Activated gamma-delta T cell (primary cell): ENCODE measurements around the gene SETD5.
"Not testable (repeated sequence)": the region's sequence is repeated elsewhere in the genome, so short reads cannot be mapped to it uniquely, and the experiment has no call there.

Experiments used
- DNase-seq: peaks from one replicate; lab custom pipeline; 2025; lab: John Stamatoyannopoulos, UW

SETD5 gene

DNA sequence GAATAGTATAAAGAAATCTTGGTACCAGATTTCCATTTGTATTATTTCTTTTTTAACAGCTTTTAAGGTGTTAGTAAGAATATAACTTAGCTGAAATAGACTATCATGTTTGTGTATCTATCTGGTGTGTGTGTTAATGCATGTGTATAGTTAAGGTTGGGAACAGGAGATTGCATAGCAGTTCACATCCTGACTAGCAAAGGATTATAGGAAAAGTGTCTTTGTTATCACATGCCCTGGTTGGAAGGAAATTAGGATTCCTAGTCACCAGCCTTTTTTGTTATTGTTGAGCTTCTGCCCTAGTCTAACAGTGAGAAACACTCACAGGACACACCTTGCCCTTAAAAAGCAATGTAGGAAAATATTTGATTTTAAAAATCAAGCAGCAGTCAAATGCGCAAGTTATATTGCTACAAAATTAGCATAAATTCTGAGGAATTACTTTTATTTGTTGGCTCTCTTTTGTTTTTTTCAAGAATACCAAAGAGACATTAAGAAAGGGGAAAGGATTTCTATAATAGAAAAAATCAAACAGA lies 58.2 kb downstream of the SETD5 start:
- no peak for DNase-seq

- DNase-seq, result no peak
Measured at GRCh38 chr3:9467451-9467850, 70.0 kb downstream of the SETD5 start.

GRCh38 chr3:9468460-9468859 lies 71.0 kb downstream of the SETD5 start:
- no peak for DNase-seq

DNA sequence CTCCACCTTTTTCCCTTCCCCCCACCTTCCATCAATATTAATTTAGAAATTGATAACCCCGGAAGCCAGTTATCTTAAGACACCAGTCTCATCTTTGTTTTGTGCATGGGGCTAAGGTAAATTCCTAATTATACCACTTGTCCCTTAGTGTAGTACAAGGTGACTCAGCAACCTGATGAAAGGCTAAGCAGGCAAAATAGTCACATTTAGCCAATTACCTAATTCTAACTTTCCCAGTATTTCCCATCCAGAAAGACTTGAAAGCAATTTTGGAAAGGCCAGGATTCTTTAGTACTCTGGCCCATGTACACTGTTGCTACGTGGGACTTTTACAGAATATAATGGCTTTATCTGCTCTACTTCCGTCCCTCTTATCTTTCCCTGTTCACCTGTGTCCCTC lies 72.6 kb downstream of the SETD5 start:
- no peak for DNase-seq

DNA sequence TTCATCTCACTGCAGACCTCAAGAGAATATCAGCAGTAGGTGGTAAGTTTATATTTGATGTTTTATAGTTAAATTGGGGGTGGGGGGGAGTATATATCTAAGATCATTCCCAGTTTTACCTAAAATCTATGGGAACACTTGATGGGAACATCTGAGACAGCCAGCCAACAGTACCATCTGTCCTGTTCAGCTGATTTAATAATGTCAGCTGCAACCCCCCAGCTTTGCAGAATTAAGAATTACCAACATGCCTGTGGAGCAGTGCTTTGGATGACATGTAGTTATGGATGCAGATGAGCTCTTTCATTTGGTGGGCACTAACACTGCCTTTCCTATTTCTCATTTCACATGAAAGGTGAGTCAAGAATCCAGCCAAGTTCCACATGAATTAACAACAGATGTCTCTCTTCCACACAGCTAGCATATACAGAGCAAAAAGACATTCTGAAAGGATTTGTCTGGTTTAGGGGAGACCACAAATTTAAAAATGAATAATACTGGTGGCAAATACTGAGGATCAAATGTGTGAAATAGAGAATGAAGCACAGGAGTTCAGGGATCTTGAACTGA lies 76.2 kb downstream of the SETD5 start:
- DNase-seq, result no peak

DNA sequence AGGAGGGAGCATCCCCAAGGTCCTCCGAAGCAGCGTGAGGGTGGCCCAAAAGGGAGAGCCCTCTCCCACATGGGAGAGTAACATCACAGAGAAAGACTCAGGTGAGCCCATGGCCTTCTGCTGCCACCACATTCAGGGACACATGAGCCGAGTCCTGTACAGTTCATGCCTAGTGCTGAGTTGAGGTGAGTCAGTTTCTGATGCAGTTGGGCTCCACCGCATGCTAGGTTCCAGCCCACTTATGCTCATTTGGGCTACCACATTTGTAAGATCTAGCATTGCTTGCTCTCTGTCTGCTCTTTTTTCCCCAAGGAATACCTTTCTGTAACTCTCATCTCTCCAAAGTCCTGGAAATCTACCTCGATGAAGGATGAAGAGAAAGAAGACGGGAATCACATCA lies 77.1 kb downstream of the SETD5 start:
- no peak for DNase-seq

DNA sequence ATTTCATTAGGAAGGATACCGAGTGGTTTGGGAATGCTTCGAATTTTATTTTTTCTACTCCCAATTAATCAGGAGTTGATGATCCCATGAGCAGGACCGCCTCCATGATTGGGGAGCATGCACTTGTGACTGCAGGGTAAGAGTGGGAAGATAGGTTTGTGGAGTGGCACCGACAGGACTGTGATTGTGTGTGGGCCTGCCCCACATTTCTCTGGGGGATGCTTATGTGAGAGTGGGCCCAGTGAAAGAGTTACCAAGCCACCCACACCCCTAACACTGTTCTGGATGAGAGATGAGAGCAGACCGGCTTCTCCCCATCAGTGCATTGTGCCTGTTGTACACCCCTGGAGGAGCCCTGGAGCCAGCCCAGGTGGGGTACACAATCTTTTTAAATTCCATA lies 79.5 kb downstream of the SETD5 start:
- DNase-seq, result no peak

GRCh38 chr3:9480265-9480664 lies 82.8 kb downstream of the SETD5 start:
- no peak for DNase-seq

DNA sequence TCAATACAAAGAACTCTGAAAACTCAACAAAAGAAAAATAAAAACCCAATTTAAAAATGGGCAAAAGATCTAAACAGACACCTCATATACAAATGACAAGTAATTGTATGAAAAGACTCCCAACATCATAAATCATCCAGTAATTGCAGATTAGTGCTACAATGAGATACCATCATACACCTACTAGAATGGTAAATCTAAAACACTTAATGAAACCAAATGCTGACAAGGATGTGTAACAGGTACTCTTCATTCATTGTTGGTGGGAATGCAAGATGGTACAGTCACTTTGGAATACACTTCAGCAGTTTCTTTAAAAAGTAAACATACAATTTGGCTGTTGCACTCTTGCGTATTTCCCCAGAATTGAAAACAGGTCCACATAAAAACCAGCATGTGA lies 87.8 kb downstream of the SETD5 start:
- DNase-seq, result no peak

DNA sequence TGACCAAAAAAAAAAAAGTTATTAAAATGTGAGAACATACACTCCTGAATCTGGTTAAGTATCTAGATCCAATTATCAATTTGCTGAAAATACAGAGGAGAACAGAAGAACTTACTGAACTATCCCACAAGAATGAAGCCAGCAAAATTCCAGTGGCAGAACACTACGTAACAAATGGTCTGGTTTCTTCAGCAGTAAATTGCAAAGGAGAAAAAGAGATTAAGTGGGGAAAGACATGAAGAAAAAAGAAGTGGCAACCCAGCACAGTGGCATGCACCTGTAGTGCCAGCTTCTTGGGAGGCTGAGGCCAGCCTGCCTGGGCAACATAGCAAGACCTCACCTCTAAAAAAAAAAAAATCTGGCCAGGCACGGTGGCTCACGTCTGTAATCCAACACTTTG lies 94.1 kb downstream of the SETD5 start:
- no peak for DNase-seq

GRCh38 chr3:9494036-9494435 lies 96.6 kb downstream of the SETD5 start:
- not testable (repeated sequence) for DNase-seq

- DNase-seq, result no peak
Measured at GRCh38 chr3:9496893-9497292, 99.5 kb downstream of the SETD5 start.

- DNase-seq, result no peak
Measured at GRCh38 chr3:9497821-9498565, 100.6 kb downstream of the SETD5 start.

DNA sequence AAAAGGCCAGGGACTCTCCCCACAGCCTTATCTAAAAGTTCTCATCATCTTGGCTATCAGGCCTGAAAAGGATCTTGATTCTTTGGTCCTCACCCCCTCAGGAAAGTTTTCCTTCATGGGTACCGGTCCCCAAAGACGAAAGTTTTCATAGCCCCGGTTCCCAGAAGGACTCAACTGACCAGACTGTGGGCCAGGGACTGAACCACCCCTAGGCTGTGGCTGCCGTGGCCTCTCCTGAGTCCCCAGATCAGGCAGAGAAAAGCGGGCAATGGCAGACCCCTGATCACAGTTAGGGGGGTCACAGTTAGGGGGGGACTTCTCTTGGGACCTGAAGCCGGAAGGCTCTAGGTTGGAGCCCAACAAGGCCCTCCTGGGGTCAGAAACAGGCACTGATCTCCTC lies 101.4 kb downstream of the SETD5 start:
- DNase-seq, result no peak

- no peak for DNase-seq
Measured at GRCh38 chr3:9499455-9500107, 102.2 kb downstream of the SETD5 start.

GRCh38 chr3:9500108-9501050 lies 103.0 kb downstream of the SETD5 start:
- peak; percentile 34 for DNase-seq

DNA sequence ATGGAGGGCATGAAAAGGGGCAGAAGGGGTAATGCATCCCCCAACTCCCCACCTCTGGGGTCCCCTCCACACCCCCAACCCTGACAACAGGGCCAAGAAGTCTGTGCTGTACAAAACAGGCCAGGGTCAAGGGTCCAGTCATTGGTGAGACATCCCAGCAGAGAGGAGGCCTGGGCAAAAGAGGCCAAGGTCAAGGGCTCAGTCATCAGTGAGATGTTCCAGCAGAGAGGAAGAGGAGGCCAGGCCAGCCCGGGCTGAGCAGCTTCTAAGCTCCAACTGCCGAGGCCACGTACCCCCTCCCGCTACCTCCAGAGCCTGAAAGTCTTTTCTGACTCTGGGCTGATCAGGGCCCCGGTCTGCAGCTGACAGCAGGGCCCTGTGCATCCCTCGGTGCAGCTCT lies 103.8 kb downstream of the SETD5 start:
- DNase-seq, result no peak

- no peak for DNase-seq
Measured at GRCh38 chr3:9503283-9503682, 105.9 kb downstream of the SETD5 start.

- DNase-seq, result no peak
Measured at GRCh38 chr3:9507586-9508578, 110.5 kb downstream of the SETD5 start.

- DNase-seq, result no peak
Measured at GRCh38 chr3:9508781-9509180, 111.4 kb downstream of the SETD5 start.
